Activated naive CD8-positive, alpha-beta T cell treated with anti-CD3 and anti-CD28 coated beads, Interleukin-2, amount 50 U/mL, for 24 hours (primary cell): ENCODE measurements around the gene PTPN5.

Source experiments
- ATAC-seq: fragments of 150-1000 bp; cut with Tn5 transposase; one replicate; pipeline ENCODE4 v1.10.0; 2021
- DNase-seq: peaks from one replicate; pipeline ENCODE4 v3.0.0; 2021
- H3K27ac Mint-ChIP-seq: one replicate; pipeline ENCODE4 v1.8.0; 2021; ENCODE audit warnings: mild to moderate bottlenecking, mixed read lengths
- H3K27me3 Mint-ChIP-seq: one replicate; pipeline ENCODE4 v1.8.0; 2021; ENCODE audit warnings: mixed read lengths
- H3K36me3 Mint-ChIP-seq: one replicate; pipeline ENCODE4 v1.8.0; 2021; ENCODE audit warnings: low read depth, mixed read lengths
- H3K4me1 Mint-ChIP-seq: one replicate; pipeline ENCODE4 v1.8.0; 2021; ENCODE audit warnings: mixed read lengths
- H3K4me3 Mint-ChIP-seq: one replicate; pipeline ENCODE4 v1.8.0; 2021; ENCODE audit warnings: mild to moderate bottlenecking, moderate library complexity, mixed read lengths
- H3K9me3 Mint-ChIP-seq: one replicate; pipeline ENCODE4 v1.8.0; 2021; ENCODE audit warnings: mixed read lengths

PTPN5 gene

DNA sequence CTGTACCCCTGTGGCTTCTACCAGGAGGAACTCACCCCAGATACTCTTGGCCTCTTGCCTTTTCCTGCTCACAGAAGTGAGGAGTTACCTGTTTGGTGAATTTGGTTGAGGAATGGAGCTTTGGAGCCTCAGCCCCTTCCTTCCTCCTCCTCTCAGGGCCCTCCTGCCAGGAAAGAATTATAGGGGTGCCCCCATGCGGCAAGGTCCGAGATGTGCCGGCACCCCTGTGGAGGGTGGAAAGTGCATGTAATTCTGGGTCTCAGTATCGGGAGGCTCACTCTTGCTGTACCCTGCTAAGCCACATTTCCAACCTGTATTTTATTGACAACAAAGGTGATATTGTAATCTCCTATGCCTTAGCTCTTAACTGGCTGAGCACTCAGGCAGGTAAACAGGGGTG lies 51.9 kb downstream of the PTPN5 start:
- no peaks in the 10 kb centered on the region for H3K9me3 Mint-ChIP-seq
- ATAC-seq (no peak), DNase-seq (no peak)
- peaks cover 3% of the 10 kb centered on the region for H3K27me3 Mint-ChIP-seq
- H3K4me1 Mint-ChIP-seq = no peaks in the 10 kb centered on the region
- no peak overlapping the region for H3K4me3 Mint-ChIP-seq
- no peak overlapping the region for H3K27ac Mint-ChIP-seq
- no peaks in the 10 kb centered on the region for H3K36me3 Mint-ChIP-seq

DNA sequence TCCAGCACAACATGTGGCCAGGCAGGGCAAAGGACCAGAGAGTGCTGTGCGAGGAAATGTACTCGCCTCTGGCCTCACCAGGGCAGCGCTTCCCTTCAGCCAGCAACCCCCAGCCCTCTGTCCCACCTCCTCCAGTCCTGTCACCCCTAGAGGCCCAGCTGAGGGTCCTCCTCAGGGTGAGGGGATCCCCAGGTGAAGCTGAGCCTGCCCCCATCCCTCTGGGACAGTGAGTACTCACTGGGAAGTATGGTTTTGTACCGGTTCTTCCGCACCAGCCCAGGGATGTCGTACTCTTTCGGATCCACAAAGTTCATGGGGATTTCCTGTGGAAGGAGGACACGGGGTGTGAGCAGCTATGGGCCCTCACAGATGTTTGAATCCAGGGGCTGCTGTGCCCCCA lies 54.0 kb downstream of the PTPN5 start:
- ATAC-seq = no peak
- Mint-ChIP-seq H3K27me3 (peaks cover 3% of the 10 kb centered on the region), H3K4me3 (no peak overlapping the region), H3K36me3 (no peaks in the 10 kb centered on the region), H3K27ac (no peak overlapping the region), H3K4me1 (no peaks in the 10 kb centered on the region), H3K9me3 (no peaks in the 10 kb centered on the region)
- no peak for DNase-seq

DNA sequence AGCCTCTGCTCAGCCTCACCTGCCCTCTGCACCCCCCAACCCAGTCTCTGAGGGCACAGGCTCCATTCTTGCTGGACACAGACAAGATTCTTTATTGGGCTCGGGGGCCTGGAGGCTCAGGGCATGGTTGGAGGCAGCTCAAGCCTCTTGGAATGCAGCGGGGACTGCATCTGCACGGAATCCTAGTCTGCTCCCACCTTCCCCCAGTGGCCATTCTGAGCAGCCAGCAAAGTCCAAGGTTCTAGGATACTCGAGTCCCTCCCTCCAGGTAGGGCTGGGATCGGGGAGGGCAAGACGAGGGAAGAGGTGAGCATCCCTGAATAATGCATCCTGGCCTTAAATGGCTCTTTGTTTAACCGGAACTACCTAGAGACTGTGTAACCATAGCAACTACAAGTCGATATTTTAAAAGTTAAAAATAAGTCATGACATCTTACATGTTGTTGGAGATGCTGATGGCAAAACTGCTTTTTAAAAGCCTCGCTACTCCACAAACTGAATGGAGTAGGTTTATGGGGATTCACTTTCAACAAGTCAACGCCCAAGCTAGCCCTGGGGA lies 54.9 kb downstream of the PTPN5 start:
- H3K9me3 Mint-ChIP-seq = no peaks in the 10 kb centered on the region
- DNase-seq (no peak), ATAC-seq (no peak)
- peaks cover 3% of the 10 kb centered on the region for H3K27me3 Mint-ChIP-seq
- H3K36me3 Mint-ChIP-seq = no peaks in the 10 kb centered on the region
- H3K4me1 Mint-ChIP-seq = peaks cover 3% of the 10 kb centered on the region
- H3K27ac Mint-ChIP-seq = no peak overlapping the region
- H3K4me3 Mint-ChIP-seq = no peak overlapping the region

DNA sequence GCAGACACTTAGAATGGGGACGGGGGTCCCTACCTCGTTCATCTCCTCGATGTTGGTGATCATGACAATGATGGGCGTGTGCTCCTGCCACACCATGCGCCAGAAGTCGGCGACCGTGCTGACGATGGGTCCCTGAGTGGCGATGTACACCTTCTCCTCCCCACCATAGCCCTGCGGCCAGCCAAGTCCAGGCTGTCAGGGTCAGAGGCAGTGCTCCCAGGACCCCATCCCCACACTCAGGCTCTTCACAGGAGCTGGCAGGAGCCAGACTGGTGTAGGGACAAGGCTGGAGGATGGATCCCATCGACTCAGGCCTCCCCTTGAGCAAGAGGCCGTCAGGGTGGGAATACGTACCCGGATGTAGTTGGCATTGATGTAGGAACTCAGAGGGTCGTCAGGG lies 58.4 kb downstream of the PTPN5 start:
- Mint-ChIP-seq H3K4me3 (no peak overlapping the region), H3K36me3 (no peaks in the 10 kb centered on the region), H3K4me1 (peaks cover 4% of the 10 kb centered on the region), H3K9me3 (no peaks in the 10 kb centered on the region), H3K27ac (no peak overlapping the region), H3K27me3 (peaks cover 3% of the 10 kb centered on the region)
- no peak for DNase-seq
- no peak for ATAC-seq

DNA sequence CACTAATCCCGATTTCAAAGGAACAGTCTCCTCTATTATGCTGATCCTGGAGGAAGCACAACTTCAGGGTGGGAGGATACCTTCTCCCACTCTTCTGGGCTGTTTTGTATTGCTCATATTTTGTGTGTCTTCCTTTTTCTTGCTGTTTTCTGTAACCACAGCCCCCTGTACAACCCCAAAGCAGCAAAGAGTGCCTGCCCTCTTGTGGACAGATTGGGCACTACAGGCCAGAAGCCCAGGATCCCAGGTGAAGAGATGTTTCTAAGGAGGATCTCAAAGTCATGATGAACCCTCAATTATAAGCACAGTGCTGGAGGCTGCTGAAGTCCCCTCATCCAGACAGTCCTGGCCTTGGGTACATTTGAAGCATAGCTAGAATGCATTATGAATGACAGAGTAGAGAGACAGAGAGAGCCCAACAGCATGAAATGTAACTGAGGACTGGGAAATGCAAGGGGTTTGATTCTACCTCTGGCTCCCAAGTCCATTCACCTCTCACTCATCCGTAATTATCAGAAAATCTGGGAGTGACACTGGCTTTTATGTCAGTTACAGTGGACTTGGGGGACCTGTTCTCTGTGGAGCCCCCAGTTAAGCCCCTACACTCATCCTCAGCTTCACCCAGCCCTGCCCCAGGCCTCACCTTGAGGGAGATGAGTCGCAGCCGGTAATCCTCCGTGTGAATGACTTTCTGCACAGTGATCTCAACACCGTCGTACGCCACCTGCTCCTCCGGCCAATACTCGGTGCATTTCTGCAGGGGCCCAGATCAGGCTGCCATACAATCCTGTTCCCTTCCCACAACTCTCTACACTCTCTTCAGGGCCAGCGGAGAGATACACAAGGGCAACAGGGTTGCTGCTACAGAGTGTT lies 59.4 kb downstream of the PTPN5 start:
- no peaks in the 10 kb centered on the region for H3K9me3 Mint-ChIP-seq
- H3K36me3 Mint-ChIP-seq = no peaks in the 10 kb centered on the region
- no peak overlapping the region for H3K27ac Mint-ChIP-seq
- ATAC-seq (peak; percentile 29), DNase-seq (peak; percentile 72)
- peaks cover 3% of the 10 kb centered on the region for H3K27me3 Mint-ChIP-seq
- no peak overlapping the region for H3K4me3 Mint-ChIP-seq
- H3K4me1 Mint-ChIP-seq = peaks cover 5% of the 10 kb centered on the region

DNA sequence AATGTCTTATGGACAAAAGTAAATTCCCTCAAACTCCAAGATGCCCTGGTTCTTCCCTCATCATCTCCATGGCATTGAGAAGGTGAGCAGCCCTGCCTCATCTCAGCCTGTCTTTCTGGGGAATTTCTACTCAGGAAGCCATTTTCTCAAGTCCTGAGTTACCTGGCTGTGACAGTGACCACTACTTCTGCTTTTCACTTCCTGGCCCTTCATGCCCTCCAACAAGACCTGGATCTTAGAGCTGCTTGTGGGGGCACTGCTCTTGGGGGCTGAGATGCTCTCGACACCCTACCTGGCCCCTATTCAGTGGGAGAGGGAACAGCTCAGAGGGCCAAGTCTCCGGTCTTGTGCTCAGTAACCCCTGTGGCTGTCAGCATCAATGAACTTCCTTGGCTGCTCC lies 60.2 kb downstream of the PTPN5 start:
- no peaks in the 10 kb centered on the region for H3K9me3 Mint-ChIP-seq
- no peak for ATAC-seq
- no peak overlapping the region for H3K4me3 Mint-ChIP-seq
- H3K4me1 Mint-ChIP-seq = peaks cover 5% of the 10 kb centered on the region
- H3K36me3 Mint-ChIP-seq = no peaks in the 10 kb centered on the region
- no peak for DNase-seq
- peaks cover 3% of the 10 kb centered on the region for H3K27me3 Mint-ChIP-seq
- H3K27ac Mint-ChIP-seq = no peak overlapping the region

DNA sequence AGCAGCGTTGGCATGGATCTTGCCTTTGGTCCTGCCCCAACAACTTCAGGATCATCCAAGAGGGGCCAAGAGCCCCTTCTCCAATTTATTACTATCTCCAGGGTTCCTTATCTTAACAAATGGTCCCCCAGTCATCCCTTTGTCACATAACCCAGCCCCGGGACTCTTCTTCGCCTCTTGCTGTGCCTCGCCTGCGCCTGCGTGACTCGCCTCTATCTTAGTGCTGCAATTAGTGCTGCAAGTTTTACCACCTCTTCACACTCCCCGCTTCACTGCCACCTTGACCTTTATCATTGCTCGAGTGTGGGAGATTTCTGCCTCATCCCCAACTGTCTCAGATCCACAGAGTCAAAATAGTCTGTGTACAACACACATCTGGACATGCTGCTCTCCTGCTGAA lies 61.6 kb downstream of the PTPN5 start:
- H3K9me3 Mint-ChIP-seq = no peaks in the 10 kb centered on the region
- DNase-seq (no peak), ATAC-seq (no peak)
- peaks cover 5% of the 10 kb centered on the region for H3K4me1 Mint-ChIP-seq
- H3K4me3 Mint-ChIP-seq = no peak overlapping the region
- no peaks in the 10 kb centered on the region for H3K27me3 Mint-ChIP-seq
- H3K27ac Mint-ChIP-seq = no peak overlapping the region
- no peaks in the 10 kb centered on the region for H3K36me3 Mint-ChIP-seq

DNA sequence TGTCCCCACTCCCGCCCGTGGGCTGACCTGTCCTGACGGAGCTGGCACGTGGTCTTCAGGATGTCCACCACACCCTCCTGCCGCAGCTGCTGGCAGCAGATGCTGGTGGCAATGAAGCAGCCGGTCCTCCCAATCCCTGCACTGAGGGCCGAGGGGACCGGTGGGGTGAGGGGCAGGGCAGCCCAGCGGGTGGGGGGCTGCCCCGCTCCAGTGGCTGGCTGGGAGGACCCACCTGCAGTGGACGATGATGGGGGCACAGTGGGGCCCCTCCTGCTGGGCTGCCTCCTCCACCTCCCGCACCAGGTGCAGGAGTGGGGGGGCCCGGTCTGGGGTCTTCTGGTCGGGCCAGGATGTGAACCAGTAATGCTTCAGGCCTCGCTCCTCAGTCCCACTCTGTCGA lies 62.2 kb downstream of the PTPN5 start:
- Mint-ChIP-seq H3K4me3 (no peak overlapping the region), H3K9me3 (no peaks in the 10 kb centered on the region), H3K36me3 (no peaks in the 10 kb centered on the region), H3K27me3 (no peaks in the 10 kb centered on the region), H3K27ac (no peak overlapping the region), H3K4me1 (peaks cover 5% of the 10 kb centered on the region)
- ATAC-seq (no peak), DNase-seq (no peak)

DNA sequence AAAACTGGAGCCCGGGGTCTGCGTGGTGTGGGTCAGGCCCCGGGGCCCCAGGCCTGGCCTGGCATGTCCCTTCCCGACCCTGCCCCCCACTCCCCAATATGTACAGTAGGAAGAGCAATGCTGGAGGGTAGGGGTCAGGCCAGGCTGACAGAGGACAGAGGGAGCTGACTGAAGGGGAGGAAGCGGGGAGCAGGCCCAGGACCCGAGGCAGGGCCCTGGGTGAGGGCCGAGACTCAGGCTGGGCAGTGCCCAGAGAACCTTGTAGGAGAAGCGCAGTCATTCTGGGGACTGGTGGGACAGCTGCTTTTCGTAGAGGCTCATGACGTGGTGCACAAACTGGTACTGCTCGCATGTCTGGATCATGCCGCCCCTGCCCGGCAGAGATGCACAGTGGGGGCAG lies 62.9 kb downstream of the PTPN5 start:
- H3K27me3 Mint-ChIP-seq = no peaks in the 10 kb centered on the region
- no peak overlapping the region for H3K4me3 Mint-ChIP-seq
- H3K27ac Mint-ChIP-seq = no peak overlapping the region
- DNase-seq = no peak
- H3K4me1 Mint-ChIP-seq = peaks cover 5% of the 10 kb centered on the region
- H3K36me3 Mint-ChIP-seq = no peaks in the 10 kb centered on the region
- no peaks in the 10 kb centered on the region for H3K9me3 Mint-ChIP-seq
- no peak for ATAC-seq

DNA sequence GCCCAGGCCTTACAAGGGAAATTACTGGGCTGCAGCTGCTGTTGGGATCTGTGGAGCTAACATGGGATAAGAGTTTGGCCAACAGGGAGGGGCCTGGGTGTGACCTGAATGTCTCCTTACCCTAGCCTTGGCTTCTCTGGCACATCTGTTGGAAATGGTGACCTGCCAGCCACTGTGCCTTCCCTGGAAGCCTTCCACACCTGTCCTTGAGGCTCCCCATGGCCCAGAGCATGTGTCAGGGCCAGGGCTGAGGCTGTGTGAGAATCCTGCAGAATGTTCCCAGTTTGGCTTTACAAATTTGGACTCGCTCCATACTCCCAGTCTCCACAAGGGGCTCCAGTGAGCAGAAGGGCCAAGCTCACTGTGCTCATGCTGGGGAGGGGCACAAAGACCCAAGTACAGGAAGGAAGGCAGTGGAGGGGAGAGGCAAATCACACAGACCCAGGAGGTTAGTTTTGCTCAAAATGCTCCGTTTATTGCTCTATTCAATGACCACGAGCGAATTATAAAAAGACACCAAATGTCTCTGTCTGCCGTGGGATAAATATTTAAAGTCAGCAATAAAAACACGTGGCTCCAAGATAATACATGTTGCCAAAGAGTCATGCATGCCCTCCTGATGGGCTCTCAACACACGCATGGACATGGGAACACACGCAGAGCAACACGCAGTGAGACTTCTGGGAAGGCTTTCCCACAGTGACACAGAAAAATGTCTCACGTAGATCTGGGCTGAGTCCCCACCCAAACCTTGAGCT lies 63.9 kb downstream of the PTPN5 start:
- ATAC-seq (peak; percentile 62), DNase-seq (peak; percentile 61)
- H3K9me3 Mint-ChIP-seq = no peaks in the 10 kb centered on the region
- H3K27ac Mint-ChIP-seq = no peak overlapping the region
- no peak overlapping the region for H3K4me3 Mint-ChIP-seq
- peaks cover 5% of the 10 kb centered on the region for H3K4me1 Mint-ChIP-seq
- no peaks in the 10 kb centered on the region for H3K27me3 Mint-ChIP-seq
- no peaks in the 10 kb centered on the region for H3K36me3 Mint-ChIP-seq

DNA sequence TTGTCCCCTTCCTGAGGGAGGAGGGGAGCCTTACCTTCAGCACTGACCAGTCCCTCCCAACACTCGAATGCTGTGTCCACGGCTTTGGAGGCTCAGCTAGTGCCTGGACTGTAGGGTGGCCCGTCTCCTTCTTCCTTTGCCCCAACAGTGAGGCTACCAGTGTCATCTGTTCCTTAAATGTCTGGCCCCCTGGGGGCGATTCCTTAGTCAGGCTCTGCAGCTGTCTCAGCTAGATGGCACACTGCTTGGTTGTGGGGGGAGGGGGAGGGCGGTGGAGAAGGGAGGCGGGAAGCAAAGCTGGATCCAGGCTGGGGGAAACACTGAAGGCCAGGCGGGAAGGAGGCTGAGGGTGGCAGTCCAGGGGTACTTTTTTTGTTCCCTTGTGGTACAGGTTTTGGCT lies 65.6 kb downstream of the PTPN5 start, which contains the start of gene IGSF22:
TSS of gene IGSF22 (minus strand) at position 149 of the 400 bp plus-strand sequence. CDS start 1,952 bp downstream, outside the sequence.
- Mint-ChIP-seq H3K4me3 (no peak within 1 kb of the TSS), H3K27ac (no peak within 1 kb of the TSS), H3K36me3 (no peaks in the 10 kb centered on the region), H3K9me3 (no peaks in the 10 kb centered on the region), H3K27me3 (no peaks in the 10 kb centered on the region), H3K4me1 (peaks cover 7% of the 10 kb centered on the region)
- ATAC-seq = no peak
- no peak for DNase-seq

DNA sequence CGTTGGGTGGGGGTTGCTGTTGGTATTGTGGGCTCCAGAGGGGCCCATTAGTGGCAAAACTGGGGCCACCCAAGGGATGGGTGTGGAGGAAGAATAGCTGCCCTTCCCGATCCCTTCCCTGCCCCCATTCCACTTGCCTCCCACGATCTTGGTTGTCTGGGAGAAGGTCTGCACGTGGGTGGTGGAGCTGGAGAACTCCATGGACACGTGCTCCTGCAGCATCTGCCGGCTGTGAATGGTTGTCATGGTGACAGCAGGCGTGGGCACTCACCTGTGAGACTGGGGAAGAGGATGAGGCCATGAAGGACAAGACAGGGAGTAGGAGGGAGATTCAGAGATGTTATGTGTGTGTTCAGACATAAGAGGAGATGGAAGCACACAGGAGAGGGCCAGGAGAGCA lies 67.6 kb downstream of the PTPN5 start:
- H3K27ac Mint-ChIP-seq = no peak overlapping the region
- H3K9me3 Mint-ChIP-seq = no peaks in the 10 kb centered on the region
- ATAC-seq = no peak
- H3K4me1 Mint-ChIP-seq = peaks cover 8% of the 10 kb centered on the region
- no peak overlapping the region for H3K4me3 Mint-ChIP-seq
- no peak for DNase-seq
- no peaks in the 10 kb centered on the region for H3K27me3 Mint-ChIP-seq
- H3K36me3 Mint-ChIP-seq = no peaks in the 10 kb centered on the region

DNA sequence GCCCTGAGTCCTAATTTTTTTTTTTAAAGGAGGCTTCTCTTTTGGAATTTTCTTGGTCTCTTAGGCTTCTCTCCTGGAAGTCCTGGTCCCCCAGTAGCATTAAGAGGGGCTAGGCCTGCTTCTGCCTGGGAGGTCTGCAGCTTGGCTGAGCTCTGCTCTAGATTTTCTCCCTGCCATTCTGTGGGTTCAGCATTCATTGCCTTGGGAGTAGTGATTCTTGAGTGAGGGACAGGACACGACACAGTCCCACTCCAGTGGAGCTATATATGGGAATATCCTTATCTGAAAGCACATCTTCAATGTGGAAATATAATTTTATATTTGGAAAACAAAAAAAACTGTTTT lies 69.3 kb downstream of the PTPN5 start:
- Mint-ChIP-seq H3K4me1 (peaks cover 7% of the 10 kb centered on the region), H3K36me3 (no peaks in the 10 kb centered on the region), H3K27me3 (no peaks in the 10 kb centered on the region), H3K9me3 (no peaks in the 10 kb centered on the region), H3K27ac (no peak overlapping the region), H3K4me3 (peak overlapping the region; percentile 80)
- DNase-seq = no peak
- no peak for ATAC-seq

DNA sequence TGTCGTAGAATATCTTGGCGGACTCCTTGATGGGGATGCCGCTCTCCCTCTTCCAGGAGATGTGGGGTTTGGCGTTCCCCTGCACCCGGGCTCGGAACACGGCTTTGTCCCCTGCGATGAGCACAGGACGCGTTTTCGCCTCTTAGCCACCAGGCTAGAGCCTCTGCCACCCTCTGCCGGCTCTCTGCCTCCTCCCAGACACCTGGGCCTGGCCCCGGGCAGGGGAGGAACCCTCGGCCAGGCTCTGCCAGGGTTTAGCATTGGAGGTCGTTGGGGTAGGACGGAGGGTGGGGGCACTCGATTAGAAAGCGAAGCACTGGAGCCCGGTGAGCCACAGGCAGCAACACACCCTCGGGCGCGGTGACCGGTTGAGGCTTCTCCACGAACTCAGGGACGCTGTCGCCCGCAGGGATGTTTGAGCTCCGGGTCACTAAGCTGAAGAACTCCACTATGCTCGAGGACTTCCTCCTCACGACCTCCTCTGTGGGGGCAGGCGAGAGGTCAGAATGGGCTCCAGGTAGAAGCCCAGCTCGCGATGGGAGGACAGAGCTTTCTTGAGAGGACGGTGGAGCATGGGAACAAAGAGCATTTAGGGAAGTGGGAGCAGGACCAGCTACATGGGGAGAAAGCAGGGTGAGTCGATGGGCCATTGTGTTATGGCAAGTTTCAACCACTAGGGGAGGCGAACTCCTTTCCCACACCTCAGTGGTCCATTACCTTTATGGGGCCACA lies 69.9 kb downstream of the PTPN5 start:
- Mint-ChIP-seq H3K27ac (no peak overlapping the region), H3K9me3 (no peaks in the 10 kb centered on the region), H3K36me3 (no peaks in the 10 kb centered on the region)

More for the DNA sequence above, 69.9 kb downstream of the PTPN5 start:
- peak overlapping the region; percentile 80 for H3K4me3 Mint-ChIP-seq
- peak; percentile 62 for ATAC-seq
- H3K27me3 Mint-ChIP-seq = no peaks in the 10 kb centered on the region
- peak; percentile 69 for DNase-seq
- H3K4me1 Mint-ChIP-seq = peaks cover 7% of the 10 kb centered on the region
